GM19328 (cell line): ENCODE data around the gene METTL25B.
A peak's percentile ranks its signal among the peaks of the same experiment; 100 is the strongest.

Experiments
- ATAC-seq: cut with Tn5 transposase; IDR thresholded peaks from one replicate; pipeline ENCODE4 v1.9.1; 2021; ENCODE audit warnings: mild to moderate bottlenecking, moderate library complexity; ENCODE audit not compliant: unreplicated experiment

Gene METTL25B

DNA sequence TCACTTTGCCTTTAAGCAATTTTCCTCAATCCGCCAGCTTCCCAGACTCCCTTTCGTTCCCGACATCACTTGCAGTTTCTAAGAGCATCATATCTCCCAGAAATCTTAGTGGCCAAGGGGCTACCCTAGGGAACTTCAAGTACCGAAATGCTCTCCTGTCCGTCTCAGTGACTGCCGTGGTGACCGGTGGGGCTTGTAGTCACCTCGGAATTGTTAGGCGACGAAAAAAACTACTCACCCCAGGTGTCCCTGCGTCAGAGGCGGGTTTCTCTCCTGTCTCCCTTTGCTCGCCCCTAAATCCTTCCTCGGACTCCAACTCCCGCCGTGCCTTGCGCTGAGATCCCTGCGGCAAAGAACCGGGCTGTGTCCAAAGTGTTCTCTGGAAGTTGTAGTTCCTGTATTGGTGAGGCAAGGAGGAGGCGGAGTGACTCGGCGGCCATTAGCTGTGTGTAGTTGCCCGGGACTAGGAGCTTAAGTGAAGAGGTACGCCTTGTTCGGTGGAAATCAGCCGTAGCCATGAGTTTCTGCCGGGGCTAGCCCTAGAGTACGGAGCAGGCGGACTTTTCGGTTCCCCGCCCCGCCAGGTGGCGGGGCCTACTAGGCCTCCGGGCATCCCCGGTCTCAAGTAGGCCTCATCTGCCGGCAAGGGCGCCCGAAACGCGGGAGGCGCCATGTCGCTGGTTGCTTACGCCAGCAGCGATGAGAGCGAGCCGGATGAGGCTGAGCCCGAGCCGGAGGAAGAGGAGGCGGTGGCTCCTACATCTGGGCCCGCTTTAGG, 39.0 kb downstream of the METTL25B start, which contains the start of gene PRCC:
PRCC (plus strand) TSS at position 435 of the 778 bp plus-strand sequence; CDS start at position 672, 237 bp downstream.
- ATAC-seq, result peak; percentile 89

DNA sequence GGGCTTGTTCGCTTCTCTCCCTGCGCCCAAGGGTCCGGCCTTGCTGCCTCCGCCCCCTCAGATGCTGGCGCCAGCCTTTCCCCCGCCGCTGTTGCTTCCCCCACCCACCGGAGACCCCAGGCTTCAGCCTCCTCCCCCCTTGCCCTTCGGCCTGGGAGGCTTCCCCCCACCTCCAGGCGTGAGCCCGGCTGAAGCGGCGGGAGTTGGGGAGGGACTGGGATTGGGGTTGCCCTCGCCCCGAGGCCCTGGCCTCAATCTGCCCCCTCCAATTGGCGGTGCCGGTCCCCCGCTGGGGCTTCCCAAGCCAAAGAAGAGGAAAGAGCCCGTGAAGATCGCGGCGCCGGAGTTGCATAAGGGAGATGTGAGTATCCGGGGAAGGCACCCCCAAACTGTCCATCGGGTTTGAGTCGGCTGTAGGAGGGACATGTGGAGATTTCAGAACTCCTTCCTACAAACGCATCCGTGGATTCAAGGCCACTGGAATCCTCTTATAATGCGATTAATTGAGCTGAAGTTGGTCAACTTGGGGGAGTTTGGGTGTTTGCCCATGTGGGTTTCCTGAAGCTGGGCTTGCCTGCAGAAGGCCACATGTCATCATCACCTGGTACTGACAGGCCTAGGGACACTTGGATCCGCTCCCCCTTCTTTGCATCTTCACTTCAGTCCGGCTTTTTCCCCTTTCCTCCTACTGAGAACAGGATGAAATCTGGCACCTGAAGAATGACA, 39.8 kb downstream of the METTL25B start:
- no peak for ATAC-seq

DNA sequence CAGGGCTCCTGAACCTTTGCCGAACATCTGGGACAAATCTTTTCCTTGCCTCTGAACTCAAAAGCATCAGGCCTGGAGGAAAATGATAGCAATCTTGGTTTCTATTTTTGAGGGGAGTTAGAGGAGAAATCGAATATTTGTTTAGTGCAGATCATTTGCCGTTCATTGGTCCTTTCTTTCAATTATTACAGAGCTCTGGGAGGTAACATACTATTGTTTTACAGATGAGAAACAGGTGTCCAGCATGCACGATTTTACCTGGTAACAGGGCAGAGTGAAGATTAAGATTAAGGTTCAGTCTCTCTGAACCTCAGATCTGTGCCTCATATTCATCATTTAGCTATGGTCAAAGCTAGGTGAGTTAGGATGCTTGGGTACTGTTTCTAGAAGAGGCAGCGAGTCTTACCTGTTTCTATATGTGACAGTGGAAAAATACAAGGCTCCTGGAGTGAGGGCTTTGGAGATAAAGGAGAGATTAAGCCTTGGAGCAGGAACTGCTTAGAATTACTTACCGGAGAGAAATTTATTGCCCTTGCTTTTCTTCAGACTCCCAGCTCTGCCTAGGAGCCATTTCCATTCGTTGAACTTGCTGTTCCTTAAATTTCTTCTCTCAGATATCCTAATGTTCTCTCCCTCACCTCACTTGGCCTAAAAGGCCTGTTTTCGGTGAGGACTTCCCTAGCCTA, 40.5 kb downstream of the METTL25B start:
- no peak for ATAC-seq

DNA sequence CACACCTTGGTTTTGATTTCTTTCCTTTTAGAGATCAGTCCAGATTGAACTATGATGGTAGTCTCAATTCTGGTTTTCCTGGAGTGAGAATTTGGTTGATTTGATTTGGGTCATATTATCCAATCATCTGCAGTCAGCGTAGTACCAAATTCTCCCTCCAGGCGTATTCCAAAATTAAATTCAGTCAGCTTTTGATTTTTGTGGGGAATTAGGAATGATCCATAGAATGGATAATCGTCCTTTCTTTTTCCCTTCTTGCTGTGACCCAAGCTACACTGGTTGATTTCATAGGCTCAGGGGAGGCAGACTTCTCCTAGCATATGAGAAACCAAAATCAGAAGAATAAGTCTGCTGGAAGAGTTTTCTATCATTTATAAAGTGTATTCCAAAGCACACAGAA, 44.0 kb downstream of the METTL25B start:
- ATAC-seq, result no peak

DNA sequence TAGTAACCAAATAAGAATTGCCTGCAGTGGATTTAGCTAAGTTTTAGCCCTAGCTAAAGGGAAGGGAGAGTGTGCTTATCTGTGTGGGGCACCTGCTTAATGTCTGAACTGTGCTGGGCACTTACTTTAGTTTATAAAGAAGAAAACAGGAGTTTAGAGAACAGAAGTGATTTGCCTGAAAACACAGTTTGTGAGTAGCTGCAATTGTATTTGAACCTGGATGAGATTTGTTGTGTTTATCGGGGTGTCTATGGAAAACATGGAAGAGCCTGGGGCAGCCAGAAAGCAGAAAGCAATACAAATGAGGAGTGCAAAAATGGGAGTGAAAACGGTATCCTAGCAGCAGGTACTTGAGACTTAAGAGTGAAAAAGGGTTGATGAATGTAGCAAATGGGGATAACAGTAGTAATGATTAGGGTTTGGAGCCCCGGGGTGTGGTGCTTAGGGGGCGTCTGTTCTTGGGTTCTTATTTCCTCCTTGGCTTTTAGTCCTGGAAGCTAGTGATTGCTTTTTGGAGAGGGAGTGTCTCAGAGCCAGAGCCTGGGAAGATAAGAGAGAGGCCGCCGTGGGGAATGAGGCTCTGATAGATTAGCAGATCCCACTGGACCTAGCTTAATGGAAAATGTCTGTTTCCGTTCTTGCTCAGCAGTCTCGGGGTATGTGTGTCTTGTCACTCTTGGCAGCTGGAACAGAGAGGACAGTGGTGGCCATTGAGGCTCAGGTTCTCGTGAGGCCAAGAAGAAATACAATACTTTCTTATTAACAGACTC, 44.6 kb downstream of the METTL25B start:
- no peak for ATAC-seq

DNA sequence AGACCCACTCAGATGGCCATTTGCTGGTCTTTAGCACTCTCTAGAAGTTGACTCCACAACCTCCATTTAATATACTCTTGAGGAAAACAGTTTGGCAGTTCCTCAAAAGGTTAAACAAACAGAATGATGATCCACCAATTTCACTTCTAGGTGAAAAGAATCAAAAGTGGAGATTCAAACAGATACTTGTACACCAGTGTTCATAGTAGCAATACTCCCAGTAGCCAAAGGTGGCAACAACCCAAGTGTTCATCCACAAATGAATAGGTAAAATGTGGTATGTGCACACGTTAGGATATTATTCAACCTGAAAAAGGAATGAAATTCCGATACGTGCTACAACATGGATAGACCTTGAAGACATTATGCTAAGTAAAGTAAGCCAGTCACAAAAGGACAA, 45.3 kb downstream of the METTL25B start:
- ATAC-seq, result no peak

DNA sequence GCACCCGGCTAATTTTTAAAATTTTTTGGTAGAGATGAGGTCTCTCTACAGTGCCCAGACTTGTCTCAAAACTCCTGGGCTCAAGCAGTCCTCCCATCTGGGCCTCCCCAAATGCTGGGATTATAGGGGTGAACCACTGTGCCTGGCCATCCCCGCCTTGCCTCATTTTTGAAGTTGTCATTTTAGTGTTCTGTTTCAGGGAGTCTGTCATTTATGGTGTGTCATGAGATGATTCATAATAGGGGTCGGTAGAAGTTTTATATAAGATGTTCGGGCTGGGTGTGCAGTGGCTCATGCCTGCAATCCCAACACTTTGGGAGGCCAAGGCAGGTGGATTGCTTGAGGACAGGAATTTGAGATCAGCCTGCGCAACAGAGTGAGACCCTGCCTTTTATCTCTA, 47.5 kb downstream of the METTL25B start:
- no peak for ATAC-seq

DNA sequence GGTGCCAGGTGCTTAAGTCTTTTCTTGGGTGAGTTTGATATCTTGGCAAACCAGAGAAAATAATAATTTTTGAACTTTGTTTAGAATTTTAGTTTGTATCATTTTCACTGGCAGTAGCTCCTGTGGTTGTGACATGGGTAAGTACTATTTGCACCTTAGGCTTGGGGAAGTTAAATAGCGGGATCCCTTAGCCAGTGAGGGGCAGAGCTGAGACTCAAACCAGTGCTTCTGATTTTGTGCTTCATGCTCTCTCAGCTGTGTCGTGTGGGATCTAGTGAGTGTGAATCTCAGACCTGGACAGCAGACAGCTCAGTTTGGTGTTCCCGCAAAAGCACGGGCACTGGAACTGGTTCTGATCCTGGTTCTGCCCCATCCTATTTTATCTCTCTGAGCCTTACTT, 48.7 kb downstream of the METTL25B start:
- ATAC-seq, result no peak

DNA sequence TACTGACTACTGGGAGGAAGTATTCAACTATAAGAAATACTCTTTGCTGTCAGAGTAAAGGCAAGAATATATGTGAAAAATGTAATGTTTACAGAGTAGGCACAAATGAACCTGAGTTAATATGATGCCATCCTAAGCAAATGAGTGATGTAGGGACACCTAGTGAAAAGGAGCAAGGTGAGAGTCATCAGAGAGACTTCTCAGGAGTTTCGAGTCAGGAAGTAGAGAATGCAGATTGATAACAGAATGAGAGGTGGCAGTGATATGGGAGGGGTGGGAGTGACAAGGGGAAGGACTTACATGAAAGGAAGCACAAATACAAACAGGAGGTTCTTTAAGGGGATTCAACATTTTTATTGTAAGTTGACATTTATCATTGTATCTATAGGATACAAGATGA, 49.3 kb downstream of the METTL25B start:
- ATAC-seq, result no peak

DNA sequence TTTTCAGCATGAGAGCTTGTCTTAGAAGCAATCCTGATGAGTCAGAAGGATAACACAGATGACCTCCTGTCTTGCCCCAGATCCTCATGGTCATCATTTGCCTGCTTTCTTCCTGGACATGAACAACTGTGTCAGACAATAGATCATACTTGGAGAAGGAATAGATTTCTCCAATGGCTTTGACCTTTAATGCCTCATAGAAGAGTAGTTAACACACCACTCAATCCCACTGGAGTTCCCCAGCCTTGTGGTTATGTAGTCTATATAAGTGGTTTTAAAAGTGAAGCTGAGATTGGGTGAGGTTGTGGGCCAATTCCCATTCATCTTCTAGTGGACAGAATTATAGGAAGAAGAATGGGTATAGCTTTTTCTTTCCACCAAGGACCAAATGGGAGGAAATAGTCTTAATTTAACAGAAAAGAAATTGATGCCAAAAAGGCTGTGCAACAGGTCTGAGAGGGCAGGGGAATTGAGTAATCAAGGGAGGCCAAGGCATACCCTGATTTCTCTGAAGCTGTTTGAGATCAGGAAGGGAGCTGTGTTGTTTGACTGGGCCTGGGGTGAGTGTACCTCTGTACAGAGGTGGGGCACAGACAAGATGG, 53.4 kb downstream of the METTL25B start:
- ATAC-seq, result no peak

DNA sequence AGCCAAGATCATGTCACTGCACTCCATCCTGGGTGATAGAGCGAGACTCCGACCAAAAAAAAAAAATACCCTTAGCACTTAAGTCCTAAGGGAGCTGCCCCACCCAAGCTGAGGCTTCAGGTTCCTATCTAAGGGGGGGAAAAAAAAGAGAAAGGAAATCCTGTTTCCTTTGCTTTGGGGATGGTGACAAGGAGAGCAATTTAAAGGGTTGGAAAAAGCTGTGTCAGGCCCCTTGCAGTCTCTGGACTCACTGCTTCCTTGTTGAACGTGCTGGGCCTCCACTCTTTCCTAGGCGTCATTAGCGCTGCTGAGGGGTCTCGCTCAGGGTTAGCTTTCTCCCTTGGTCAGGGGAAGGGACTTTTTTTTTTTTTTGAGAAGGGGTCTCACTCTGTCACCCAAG, 57.2 kb downstream of the METTL25B start:
- no peak for ATAC-seq
